Fibroblast of skin of right quadriceps (primary cell): ENCODE measurements around the gene NUMB.

Experiments
- DNase-seq: peaks from one replicate; pipeline ENCODE4 v3.0.0-alpha.2; 2013

The NUMB gene

GRCh38 chr14:73227812-73228781, 230.2 kb downstream of the NUMB start:
- DNase-seq, result peak; percentile 83

DNA sequence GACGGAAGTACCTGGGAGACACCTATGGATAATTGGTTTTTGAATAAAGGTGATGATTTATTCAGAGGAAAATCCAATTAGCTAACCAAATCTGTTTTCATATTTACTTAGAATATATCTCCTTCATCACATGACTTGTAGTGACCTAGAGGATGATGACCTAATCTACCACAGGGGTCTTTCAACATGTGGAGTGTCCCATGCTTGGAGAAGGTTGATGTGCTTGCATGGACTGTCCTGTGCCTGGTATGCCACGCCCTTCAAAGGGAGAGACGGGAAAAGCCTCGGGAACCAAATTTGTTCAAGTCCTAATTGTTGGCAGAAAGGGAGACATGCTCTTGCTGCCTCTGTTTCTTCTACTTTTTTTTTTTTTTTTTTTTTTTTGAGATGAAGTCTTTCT, 232.8 kb downstream of the NUMB start:
- no peak for DNase-seq
